Liver (tissue), 3 donors: ENCODE measurements around the gene NMUR1.

Experiments
- ATF3 ChIP-seq: IDR thresholded peaks from 2 replicates; pipeline ENCODE4 v1.6.1; 2016; ENCODE audit warnings: antibody characterized with exemption
- CTCF ChIP-seq: fragments of 150-350 bp; IDR thresholded peaks from 2 replicates; pipeline ENCODE4 v1.5.1; 2017; ENCODE audit warnings: improper control_type of control experiment, low read depth, low read length; ENCODE audit not compliant: missing input control
- EGR1 ChIP-seq, 2 donors: IDR thresholded peaks; 2 replicates each; pipeline ENCODE4 v1.6.1; 2016 to 2018; ENCODE audit warnings: antibody characterized with exemption in 2 of 2, low read depth in 2 of 2
- JUND ChIP-seq, 2 donors: IDR thresholded peaks; 2 replicates each; pipeline ENCODE4 v1.6.1; 2016; ENCODE audit warnings: antibody characterized with exemption in 2 of 2
- RAD21 ChIP-seq, 2 donors: IDR thresholded peaks; 2 replicates each; pipeline ENCODE4 v1.6.1; 2016; ENCODE audit warnings: antibody characterized with exemption in 2 of 2, mild to moderate bottlenecking in 2 of 2
- REST ChIP-seq: IDR thresholded peaks from 2 replicates; pipeline ENCODE4 v1.6.1; 2016; ENCODE audit warnings: antibody characterized with exemption, mild to moderate bottlenecking
- TAF1 ChIP-seq: conservative IDR thresholded peaks from 2 replicates; pipeline ENCODE4 v1.6.1; 2016; ENCODE audit warnings: antibody characterized with exemption, mild to moderate bottlenecking
- YY1 ChIP-seq: IDR thresholded peaks from 2 replicates; pipeline ENCODE4 v1.6.1; 2016; ENCODE audit warnings: antibody characterized with exemption, mild to moderate bottlenecking
- ZBTB33 ChIP-seq: IDR thresholded peaks from 2 replicates; pipeline ENCODE4 v1.6.1; 2016; ENCODE audit warnings: antibody characterized with exemption
- donor health status: healthy.
- donor health status: healthy.

GRCh38 chr2:231512222-231512621 is 18.0 kb downstream of the NMUR1 start:
- no peak for TF ChIP-seq CTCF
- TF ChIP-seq RAD21 (IDR thresholded peaks at IDR 0.05) = no peak
- no peak for TF ChIP-seq YY1
- TF ChIP-seq ATF3 = no peak
- TF ChIP-seq TAF1 = no peak
- TF ChIP-seq JUND (IDR thresholded peaks at IDR 0.05) = no peak
- TF ChIP-seq EGR1 (IDR thresholded peaks at IDR 0.05; ENCODE audit: low read depth in 2 of 2) = no peak
- TF ChIP-seq REST = no peak
- no peak for TF ChIP-seq ZBTB33
